NCI-H2196 (cell line): ENCODE data around the gene FGF18.
"Not testable (repeated sequence)": the region's sequence is repeated elsewhere in the genome, so short reads cannot be mapped to it uniquely, and the experiment has no call there.

Experiments
- DNase-seq: peaks from one replicate; lab custom pipeline; 2025; ENCODE audit not compliant: unreplicated experiment; lab: John Stamatoyannopoulos, UW

The FGF18 gene

GRCh38 chr5:171398660-171399059 lies 20.8 kb upstream of the FGF18 start:
- DNase-seq = not testable (repeated sequence)

- DNase-seq = no peak
These were observed 19.3 kb upstream of the FGF18 start for GRCh38 chr5:171400169-171400568.

GRCh38 chr5:171401167-171401947 lies 18.1 kb upstream of the FGF18 start:
- DNase-seq = no peak

GRCh38 chr5:171402751-171403150 lies 16.7 kb upstream of the FGF18 start:
- not testable (repeated sequence) for DNase-seq

GRCh38 chr5:171405615-171406014 lies 13.8 kb upstream of the FGF18 start:
- no peak for DNase-seq

- no peak for DNase-seq
These were observed 12.2 kb upstream of the FGF18 start for GRCh38 chr5:171407234-171407633.

- no peak for DNase-seq
These were observed 10.0 kb upstream of the FGF18 start for GRCh38 chr5:171409164-171410136.

GRCh38 chr5:171410181-171410580 lies 9.3 kb upstream of the FGF18 start:
- no peak for DNase-seq

GRCh38 chr5:171412186-171412585 lies 7.3 kb upstream of the FGF18 start:
- no peak for DNase-seq

- no peak for DNase-seq
These were observed 6.1 kb upstream of the FGF18 start for GRCh38 chr5:171413153-171413910.

- not testable (repeated sequence) for DNase-seq
These were observed 5.5 kb upstream of the FGF18 start for GRCh38 chr5:171413993-171414392.

GRCh38 chr5:171415115-171415730 lies 4.2 kb upstream of the FGF18 start:
- DNase-seq = no peak

GRCh38 chr5:171416160-171417049 lies 3.0 kb upstream of the FGF18 start:
- DNase-seq = no peak

GRCh38 chr5:171418316-171418981 lies 998 bp upstream of the FGF18 start:
- DNase-seq = peak; percentile 73

GRCh38 chr5:171419688-171420430 lies 412 bp downstream of the FGF18 start:
- DNase-seq = peak; percentile 37

- peak; percentile 80 for DNase-seq
These were observed 1.2 kb downstream of the FGF18 start for GRCh38 chr5:171420431-171421241.
